GM18907 (cell line): ENCODE data around the gene ABCB8.
A peak's percentile ranks its signal among the peaks of the same experiment; 100 is the strongest.

Source experiments
- ATAC-seq: cut with Tn5 transposase; IDR thresholded peaks from one replicate; pipeline ENCODE4 v1.9.1; 2021; ENCODE audit warnings: mild to moderate bottlenecking, moderate library complexity; ENCODE audit not compliant: unreplicated experiment

Gene ABCB8

GRCh38 chr7:151070574-151070960, 42.3 kb downstream of the ABCB8 start:
- no peak for ATAC-seq

GRCh38 chr7:151071032-151071866, 43.0 kb downstream of the ABCB8 start:
- no peak for ATAC-seq

DNA sequence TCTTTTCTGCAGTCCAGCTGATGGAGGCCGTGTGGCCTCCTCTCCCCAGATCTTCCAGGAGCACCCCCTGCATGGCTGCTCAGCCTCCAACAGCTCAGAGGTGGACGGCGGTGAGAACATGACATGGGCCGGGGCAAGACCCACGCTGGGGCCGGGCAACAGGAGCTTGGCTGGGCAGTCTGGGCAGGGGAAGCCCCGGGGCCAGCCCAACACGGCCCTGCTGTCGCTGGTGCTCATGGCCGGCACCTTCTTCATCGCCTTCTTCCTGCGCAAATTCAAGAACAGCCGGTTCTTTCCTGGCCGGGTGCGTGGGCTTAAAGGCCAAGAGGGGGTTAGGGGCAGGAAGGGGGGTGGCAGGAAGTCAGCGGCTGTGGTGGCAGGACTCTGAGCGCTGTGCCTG, 45.7 kb downstream of the ABCB8 start:
- ATAC-seq = no peak

DNA sequence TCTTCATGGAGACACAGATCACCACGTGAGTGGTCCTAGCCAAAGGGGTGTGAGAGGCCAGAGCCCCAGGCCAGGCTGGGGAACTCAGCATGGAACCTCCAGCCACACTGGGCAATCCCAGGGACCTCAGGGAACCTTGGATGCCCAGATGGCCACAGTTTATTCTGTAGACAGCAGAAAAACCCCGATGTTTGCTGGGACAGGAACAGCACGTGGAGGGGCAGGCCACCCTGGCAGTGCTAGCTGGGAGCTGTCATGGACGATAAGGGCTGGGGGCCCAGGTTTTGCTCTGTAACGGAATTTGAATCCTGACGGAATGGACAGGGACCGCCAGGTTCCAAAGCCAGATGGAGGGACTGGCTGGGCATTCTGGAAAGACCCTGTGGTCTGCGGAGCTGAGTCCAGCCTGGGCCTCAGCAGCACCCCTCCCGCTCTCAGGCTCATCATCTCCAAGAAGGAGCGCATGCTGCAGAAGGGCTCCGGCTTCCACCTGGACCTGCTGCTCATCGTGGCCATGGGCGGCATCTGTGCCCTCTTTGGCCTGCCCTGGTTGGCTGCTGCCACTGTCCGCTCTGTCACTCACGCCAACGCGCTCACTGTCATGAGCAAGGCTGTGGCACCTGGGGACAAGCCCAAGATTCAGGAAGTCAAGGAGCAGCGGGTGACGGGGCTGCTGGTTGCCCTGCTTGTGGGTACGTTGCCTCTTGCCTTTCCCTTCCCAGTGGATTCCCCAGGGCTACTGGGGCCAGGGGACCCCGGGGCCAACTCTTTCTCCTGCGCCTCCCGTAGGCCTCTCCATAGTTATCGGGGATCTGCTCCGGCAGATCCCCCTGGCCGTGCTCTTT, 46.8 kb downstream of the ABCB8 start:
- ATAC-seq = no peak

GRCh38 chr7:151075662-151075971, 47.4 kb downstream of the ABCB8 start:
- no peak for ATAC-seq

DNA sequence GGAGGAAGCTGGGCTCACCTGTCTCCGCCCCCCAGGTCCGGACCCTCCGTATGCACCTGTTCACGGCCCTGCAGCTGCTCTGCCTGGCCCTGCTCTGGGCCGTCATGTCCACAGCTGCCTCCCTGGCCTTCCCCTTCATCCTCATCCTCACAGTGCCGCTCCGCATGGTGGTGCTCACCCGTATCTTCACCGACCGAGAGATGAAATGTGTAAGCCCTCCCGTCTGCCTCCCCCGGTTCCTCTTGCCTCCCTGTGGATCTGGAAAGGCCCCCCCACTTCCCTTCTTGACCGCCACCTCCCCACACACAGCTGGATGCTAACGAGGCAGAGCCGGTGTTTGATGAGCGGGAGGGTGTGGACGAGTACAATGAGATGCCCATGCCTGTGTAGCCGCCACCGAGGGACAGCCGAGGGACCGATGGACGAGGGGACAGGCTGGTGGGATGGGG, 47.8 kb downstream of the ABCB8 start:
- ATAC-seq = no peak

GRCh38 chr7:151076863-151077704, 48.8 kb downstream of the ABCB8 start:
- ATAC-seq = no peak

- ATAC-seq = no peak
These were observed 49.5 kb downstream of the ABCB8 start for GRCh38 chr7:151077705-151078232.

DNA sequence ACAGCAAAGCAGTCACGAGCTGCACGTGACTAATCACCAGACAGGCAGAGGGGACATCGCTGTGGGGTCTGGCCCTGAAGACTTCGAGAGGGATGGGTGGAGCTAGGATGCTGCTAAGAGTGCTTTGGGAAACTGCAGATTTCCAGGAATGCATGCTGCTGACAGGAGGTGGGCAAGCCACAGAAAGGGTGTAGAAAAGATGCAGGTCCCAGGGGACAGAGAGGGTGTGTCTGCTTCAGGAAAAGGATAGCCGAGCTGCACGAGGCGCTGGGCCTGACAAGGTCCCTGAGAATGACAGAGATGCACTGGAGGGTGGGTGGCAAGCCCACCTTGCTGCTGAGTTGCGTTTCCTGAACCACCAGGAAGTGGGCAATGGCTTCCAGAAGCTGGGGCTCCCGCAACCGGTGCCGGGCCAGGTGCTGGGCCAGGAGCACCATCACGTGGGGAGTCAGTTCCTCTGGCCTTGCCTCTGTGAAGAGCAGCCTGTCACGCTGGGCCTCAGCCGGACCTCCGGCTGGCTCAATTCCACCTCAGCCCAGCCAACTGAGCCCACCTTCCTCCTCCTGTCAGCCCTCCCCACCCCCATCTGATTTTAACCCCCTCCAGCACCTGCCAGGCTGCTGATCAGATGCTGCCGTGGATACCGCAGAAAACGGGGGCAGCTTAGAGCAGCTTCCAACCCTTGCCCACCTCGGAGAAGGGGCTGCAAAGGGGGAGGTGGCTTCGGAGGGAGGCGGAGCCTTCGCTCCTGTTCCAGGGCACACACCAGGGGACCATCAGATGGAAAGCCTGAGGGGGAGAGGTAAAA, 50.2 kb downstream of the ABCB8 start:
- no peak for ATAC-seq

- ATAC-seq = no peak
These were observed 51.1 kb downstream of the ABCB8 start for GRCh38 chr7:151079199-151079910.

GRCh38 chr7:151080067-151080521, 51.8 kb downstream of the ABCB8 start:
- ATAC-seq = peak; percentile 4

DNA sequence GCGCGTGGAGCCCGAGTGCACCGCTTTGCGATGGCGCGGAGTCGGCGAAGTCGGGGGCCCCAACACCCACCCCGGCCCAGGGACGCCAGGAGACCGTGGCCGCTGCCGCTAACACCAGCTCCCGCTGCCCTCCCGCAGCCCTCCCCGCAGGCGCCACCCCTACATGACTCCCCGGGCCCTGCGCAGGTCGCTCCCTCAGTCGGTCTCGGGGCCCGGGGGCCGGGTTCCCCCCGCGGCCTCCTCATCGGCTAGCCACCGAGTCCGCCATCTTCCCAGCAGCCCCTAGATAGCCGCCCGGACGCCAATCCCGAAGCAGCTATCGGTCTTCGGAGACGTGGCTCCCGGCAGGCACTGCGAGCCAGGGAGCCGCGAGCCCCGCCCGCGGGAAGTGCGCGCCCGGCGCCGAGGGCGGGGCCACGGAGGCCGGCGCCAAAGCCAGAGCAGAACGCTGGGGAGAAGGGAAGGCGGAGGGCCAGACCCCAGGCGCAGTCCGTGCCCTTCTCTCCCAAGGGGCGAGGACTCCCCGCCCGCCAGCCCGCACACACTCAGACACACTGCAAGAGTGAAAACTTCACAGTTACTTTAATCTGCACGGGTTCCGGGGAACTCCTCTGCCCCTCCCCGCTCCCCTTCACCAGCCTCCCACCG, 52.4 kb downstream of the ABCB8 start, which contains the start of gene FASTK:
Gene FASTK (minus strand): TSS at position 288 of the 648 bp plus-strand sequence. CDS start 43 bp downstream, at position 245.
- peak; percentile 81 for ATAC-seq

GRCh38 chr7:151081170-151082101, 53.2 kb downstream of the ABCB8 start:
- ATAC-seq = no peak

- no peak for ATAC-seq
These were observed 54.2 kb downstream of the ABCB8 start for GRCh38 chr7:151082141-151083070.

- peak; percentile 44 for ATAC-seq
These were observed 55.0 kb downstream of the ABCB8 start, which contains the start of gene TMUB1 for GRCh38 chr7:151083071-151083823. Gene TMUB1 (minus strand): TSS chr7:151083493. CDS start chr7:151082563, 930 bp downstream.

DNA sequence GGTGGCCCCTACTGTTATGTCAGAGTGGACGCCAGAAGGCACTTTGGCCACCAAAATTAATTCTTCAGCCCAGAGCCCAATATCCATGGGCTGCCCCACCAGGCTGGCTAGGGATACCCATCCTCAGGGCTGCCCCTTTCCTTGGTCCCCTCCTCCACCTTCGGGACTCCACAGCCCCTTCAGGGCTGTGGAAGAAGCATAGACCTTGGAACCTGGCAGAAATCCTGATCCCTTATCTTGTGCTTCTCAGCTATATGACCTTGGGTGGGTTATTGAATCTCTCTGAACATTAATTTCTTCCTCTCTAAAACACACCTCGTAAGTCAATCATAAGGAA, 55.5 kb downstream of the ABCB8 start:
- no peak for ATAC-seq
